AML-193 (cell line): ENCODE data around the gene CLEC1B.
"Not testable (repeated sequence)": the region's sequence is repeated elsewhere in the genome, so short reads cannot be mapped to it uniquely, and the experiment has no call there.

Experiments used
- DNase-seq, 2 experiments: peaks; one replicate each; lab custom pipeline; 2025; lab: John Stamatoyannopoulos, UW

Gene CLEC1B

DNA sequence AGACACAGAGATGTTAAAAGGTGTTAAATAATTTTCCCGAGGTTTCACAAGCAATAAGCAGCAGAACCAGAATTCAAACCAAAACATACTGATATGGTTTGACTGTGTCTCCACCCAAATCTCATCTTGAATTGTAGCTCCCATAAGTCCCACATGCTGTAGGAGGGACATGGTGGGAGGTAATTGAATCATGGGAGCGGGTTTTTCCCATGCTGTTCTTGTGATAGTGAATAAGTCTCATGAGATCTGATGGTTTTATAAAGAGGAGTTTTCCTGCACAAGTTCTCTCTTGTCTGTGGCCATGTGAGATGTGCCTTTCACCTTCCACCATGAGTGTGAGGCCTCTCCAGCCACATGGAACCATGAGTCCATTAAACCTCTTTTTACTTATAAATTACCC is 24.2 kb downstream of the CLEC1B start:
- not testable (repeated sequence) for DNase-seq

- DNase-seq, result peak; percentile 41 to 46
Measured at GRCh38 chr12:9973949-9974348, 25.0 kb downstream of the CLEC1B start.

DNA sequence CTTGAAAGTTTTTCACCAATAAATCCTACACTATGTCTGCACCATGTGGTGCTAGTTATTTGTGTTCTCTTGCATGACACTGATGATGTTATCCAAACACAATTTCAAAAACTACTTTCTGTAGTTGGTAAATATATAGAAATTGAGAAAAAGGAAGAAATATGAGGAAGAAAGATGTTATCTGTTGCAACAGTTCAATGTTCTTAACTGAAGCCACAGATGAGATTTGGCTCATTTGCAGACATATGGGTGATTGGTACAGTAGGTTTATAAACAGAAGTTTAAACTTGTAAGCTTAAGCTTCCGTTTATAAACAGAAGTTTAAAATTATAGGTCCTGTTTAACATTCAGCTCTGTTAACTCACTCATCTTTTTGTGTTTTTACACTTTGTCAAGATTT is 27.7 kb downstream of the CLEC1B start, which contains the start of gene CLEC12A:
CLEC12A (plus strand) TSS at position 229 of the 400 bp plus-strand sequence. CDS start 188 bp downstream, outside the sequence.
- peak; percentile 82 to 87 for DNase-seq

- no peak for DNase-seq
Measured at GRCh38 chr12:9969673-9970072, 29.2 kb downstream of the CLEC1B start.

DNA sequence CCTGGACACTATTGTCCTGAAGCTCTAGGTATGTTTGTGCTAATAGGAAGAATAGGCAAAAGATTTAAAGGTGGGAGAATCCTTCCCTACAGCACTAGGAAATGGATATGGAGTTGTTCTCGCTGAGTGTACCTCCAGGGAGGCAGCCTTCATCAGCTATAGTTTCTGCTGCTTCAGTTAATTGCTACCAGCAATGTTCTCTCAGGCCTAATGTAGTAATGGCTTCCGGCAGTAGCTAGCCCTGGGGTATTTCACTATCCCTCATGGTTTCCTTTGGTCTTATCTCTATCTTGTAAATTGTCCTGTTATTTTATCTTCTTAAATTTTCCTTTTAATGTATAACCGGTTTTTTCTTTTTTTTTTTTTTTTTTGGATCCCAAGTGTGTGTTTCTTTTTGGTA is 37.0 kb downstream of the CLEC1B start:
- no peak for DNase-seq

- DNase-seq, result no peak
Measured at GRCh38 chr12:9961106-9961505, 37.8 kb downstream of the CLEC1B start.

DNA sequence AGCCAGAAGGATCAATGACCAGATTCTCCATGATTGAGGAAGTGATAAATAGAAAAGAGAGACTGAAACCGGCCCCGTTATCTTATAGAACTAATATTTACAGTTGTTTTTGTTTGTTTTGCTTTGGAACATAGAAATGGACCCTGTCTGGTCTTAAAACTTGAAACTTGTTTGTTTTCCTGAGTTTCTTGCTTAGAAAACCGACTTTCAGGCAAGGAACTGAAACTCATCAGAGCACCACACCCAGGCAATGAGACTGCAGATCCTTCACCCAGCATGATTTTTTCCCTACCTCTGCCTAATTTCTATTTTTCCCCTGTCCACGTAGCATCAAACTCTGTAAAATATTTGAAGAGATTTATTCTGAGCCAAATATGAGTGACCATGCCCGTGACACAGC is 38.3 kb downstream of the CLEC1B start:
- no peak for DNase-seq

DNA sequence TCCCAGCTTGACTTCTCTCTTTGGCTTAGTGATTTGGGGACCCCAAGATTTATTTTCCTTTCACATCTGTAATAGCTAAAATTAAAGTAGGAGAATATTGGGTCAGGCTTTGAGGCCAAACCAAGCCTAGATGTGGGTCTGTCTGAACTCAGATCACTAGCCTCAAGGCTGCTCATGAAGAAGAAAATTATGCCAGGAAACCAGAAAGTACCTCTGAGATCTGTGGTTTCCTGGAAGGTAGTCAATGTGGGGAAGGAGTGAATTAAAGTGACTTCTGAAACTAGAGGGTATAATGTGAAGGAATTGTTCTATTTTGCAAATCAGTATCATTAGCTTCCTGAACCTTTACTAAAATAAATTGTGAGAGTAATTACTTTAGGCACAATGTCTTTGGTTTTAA is 41.1 kb downstream of the CLEC1B start:
- DNase-seq, result no peak

DNA sequence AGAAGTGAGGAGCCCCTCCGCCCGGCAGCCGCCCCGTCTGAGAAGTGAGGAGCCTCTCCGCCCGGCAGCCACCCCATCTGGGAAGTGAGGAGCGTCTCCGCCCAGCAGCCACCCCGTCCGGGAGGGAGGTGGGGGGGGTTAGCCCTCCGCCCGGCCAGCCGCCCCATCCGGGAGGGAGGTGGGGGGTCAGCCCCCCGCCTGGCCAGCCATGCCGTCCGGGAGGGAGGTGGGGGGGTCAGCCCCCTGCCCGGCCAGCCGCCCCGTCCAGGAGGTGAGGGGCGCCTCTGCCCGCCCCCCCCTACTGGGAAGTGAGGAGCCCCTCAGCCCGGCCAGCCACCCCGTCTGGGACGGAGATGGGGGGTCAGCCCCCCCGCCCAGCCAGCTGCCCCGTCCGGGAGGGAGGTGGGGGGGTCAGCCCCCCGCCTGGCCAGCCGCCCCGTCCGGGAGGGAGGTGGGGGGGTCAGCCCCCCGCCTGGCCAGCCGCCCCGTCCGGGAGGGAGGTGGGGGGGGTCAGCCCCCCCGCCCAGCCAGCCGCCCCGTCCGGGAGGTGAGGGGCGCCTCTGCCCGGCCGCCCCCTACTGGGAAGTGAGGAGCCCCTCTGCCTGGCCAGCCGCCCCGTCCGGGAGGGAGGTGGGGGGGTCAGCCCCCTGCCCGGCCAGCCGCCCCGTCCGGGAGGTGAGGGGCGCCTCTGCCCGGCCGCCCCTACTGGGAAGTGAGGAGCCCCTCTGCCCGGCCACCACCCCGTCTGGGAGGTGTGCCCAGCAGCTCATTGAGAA is 45.8 kb downstream of the CLEC1B start:
- not testable (repeated sequence) for DNase-seq

GRCh38 chr12:9951026-9951675 is 47.8 kb downstream of the CLEC1B start:
- DNase-seq, result peak; percentile 85 to 87

GRCh38 chr12:9948606-9949296 is 50.2 kb downstream of the CLEC1B start:
- peak; percentile 38 to 43 for DNase-seq

- DNase-seq, result no peak
Measured at GRCh38 chr12:9947674-9948073, 51.2 kb downstream of the CLEC1B start.

- peak; percentile 76 to 79 for DNase-seq
Measured at GRCh38 chr12:9944391-9944790, 54.5 kb downstream of the CLEC1B start.

DNA sequence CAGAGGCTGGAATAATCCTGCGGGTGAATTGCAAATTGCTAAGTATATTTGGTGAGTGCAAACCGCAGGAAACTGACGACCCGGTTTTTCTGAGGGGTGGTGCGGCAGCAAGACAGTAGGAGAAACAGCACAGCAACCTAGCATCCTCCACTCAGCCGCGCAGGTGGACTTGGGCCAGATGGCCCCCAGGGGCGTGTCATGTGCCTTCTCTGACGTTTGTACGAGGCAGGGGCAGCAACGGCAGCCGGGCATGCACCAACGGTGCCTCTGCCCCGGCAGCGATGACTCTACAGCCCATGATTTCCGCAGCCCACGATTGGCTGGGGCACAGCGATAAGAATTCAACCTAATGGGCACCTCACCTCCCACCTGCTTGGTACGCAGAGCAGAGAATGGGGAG is 55.7 kb downstream of the CLEC1B start:
- no peak for DNase-seq
